Endothelial cell of umbilical vein (primary cell): ENCODE results near the gene NXPE3.

Experiments used
- CTCF ChIP-seq, 2 donors: IDR thresholded peaks; 1 replicate in 1 of 2; 2 replicates in 1 of 2; pipeline ENCODE4 v1.5.1; 2011; ENCODE audit warnings: low read length in 2 of 2, mild to moderate bottlenecking in 2 of 2, moderate library complexity in 2 of 2, control low read depth in 1 of 2, inconsistent platforms in 1 of 2, low read depth in 1 of 2; ENCODE audit not compliant: insufficient read depth in 1 of 2; ENCODE audit errors: extremely low read depth in 1 of 2
- EZH2 ChIP-seq: IDR thresholded peaks from 2 replicates; pipeline ENCODE4 v1.6.1; 2012; ENCODE audit warnings: borderline replicate concordance, low read depth, mild to moderate bottlenecking, moderate library complexity, low read length, inconsistent platforms; ENCODE audit not compliant: severe bottlenecking
- POLR2A ChIP-seq: IDR thresholded peaks from 2 replicates; pipeline ENCODE4 v1.6.1; 2012; ENCODE audit warnings: low read depth, mild to moderate bottlenecking, control low read depth, low read length

DNA sequence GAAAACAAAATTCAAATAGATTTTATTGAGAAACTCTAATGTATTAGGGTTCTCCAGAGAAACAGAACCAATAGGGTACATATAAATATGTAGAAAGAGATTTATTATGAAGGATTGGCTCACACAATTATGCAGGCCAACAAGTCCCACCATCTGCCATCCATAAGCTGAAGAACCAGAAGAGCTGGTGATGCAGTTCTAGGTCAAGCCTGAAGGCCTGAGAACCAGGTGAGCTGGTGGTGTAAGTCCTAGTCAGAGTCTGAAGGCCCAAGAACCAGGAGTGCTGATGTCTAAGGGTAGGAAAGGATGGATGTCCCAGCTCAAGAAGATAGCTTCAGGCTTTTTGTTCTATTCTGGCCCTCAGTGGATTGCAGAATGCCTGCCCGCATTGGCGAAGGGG, 67.7 kb downstream of the NXPE3 start:
- TF ChIP-seq CTCF (IDR thresholded peaks at IDR 0.05; ENCODE audit: extremely low read depth in 1 of 2, insufficient read depth in 1 of 2, low read depth in 1 of 2, low read length in 2 of 2) = no peak
- no peak for TF ChIP-seq POLR2A
- no peak for TF ChIP-seq EZH2
